GM12878 (cell line): ENCODE results near the gene SETBP1. TPM values are rescaled to one million over a fixed set of nuclear protein-coding genes. Genes with fewer than 3 reads are reported as not detected.

Experiments
- DPF2 ChIP-seq: fragments of 450-650 bp; IDR thresholded peaks from 2 replicates; pipeline ENCODE4 v1.6.1; 2017; ENCODE audit warnings: mild to moderate bottlenecking
- EGR1 ChIP-seq, 2 experiments: IDR thresholded peaks; 1 replicate in 1 of 2; 2 replicates in 1 of 2; pipeline ENCODE4 v1.6.1; 2011 to 2012; ENCODE audit warnings: low read depth in 2 of 2, low read length in 2 of 2, borderline replicate concordance in 1 of 2, mild to moderate bottlenecking in 1 of 2, moderate library complexity in 1 of 2
- GABPA ChIP-seq: IDR thresholded peaks from 2 replicates; pipeline ENCODE4 v1.6.1; 2014; ENCODE audit warnings: antibody characterized with exemption, low read depth, mild to moderate bottlenecking, inconsistent platforms
- IKZF1 ChIP-seq: fragments of 450-650 bp; conservative IDR thresholded peaks from 2 replicates; pipeline ENCODE4 v1.6.1; 2017; ENCODE audit warnings: antibody characterized with exemption, mild to moderate bottlenecking
- IKZF2 ChIP-seq, 2 experiments: fragments of 450-650 bp; IDR thresholded peaks; 2 replicates each; pipeline ENCODE4 v1.6.1; 2017; ENCODE audit warnings: mild to moderate bottlenecking in 2 of 2, moderate library complexity in 2 of 2
- JUND ChIP-seq: IDR thresholded peaks from 2 replicates; pipeline ENCODE4 v1.6.1; 2012; ENCODE audit warnings: low read depth, mild to moderate bottlenecking, low read length, improper control_type of control experiment, moderate library complexity
- MTA2 ChIP-seq: fragments of 450-650 bp; IDR thresholded peaks from 2 replicates; pipeline ENCODE4 v1.6.1; 2016; ENCODE audit warnings: low read depth, mild to moderate bottlenecking, moderate library complexity
- REST ChIP-seq: IDR thresholded peaks from 2 replicates; pipeline ENCODE4 v1.6.1; 2012; ENCODE audit warnings: mild to moderate bottlenecking, low read depth, low read length
- TAF1 ChIP-seq: IDR thresholded peaks from 2 replicates; pipeline ENCODE4 v1.6.1; 2011; ENCODE audit warnings: mild to moderate bottlenecking, low read depth, low read length, borderline replicate concordance
- TBL1XR1 ChIP-seq: IDR thresholded peaks from 2 replicates; pipeline ENCODE4 v1.6.1; 2012; ENCODE audit warnings: low read depth, low read length, improper control_type of control experiment
- ZNF687 ChIP-seq: fragments of 450-650 bp; IDR thresholded peaks from 2 replicates; pipeline ENCODE4 v1.6.1; 2017; ENCODE audit warnings: mild to moderate bottlenecking, moderate library complexity
- ZSCAN29 ChIP-seq: fragments of 450-650 bp; IDR thresholded peaks from 2 replicates; pipeline ENCODE4 v1.6.1; 2017; ENCODE audit warnings: mild to moderate bottlenecking, moderate library complexity
- polyA plus RNA-seq, 11 experiments: library from polyadenylated mRNA; depleted of rRNA in 4 of 11; unstranded in 6 of 11; stranded (reverse) in 5 of 11; fragments of >200 nt; fragmentation: Nextera tagmentation in 4 of 11; fragmentation: Illumina TruSeq in 1 of 11; extraction: Ambion mirVana in 4 of 11; extraction: Trizol in 1 of 11; gene quantifications; 1 replicate in 1 of 11; 2 replicates in 10 of 11; pipeline versions ENCODE4 v1.2.1 to v1.2.3, GENCODE V29; 2011 to 2016; ENCODE audit warnings: inconsistent platforms in 2 of 11, missing spikeins in 2 of 11, low read depth in 1 of 11
- total RNA-seq, 4 experiments: library from RNA; depleted of rRNA in 3 of 4; stranded (reverse); fragments of >200 nt in 3 of 4; fragmentation: Illumina TruSeq in 1 of 4; extraction: Trizol in 1 of 4; gene quantifications; 2 replicates each; pipeline versions ENCODE4 v1.2.1 to v1.2.3, GENCODE V29; 2013 to 2021

SETBP1 gene
- total and polyA plus RNA-seq, 10 of the 15 experiments (the other 5 are each of a cell fraction or from before 2014, with no cell fraction given): 0.99 to 29.7 (median 8.3) TPM

GRCh38 chr18:45110577-45111501 is 430.2 kb downstream of the SETBP1 start (continued):
- no peak for TF ChIP-seq IKZF2 (IDR thresholded peaks at IDR 0.05)
- TF ChIP-seq IKZF1: no peak
- TF ChIP-seq REST: no peak
- no peak for TF ChIP-seq ZSCAN29
- TF ChIP-seq DPF2: no peak
- TF ChIP-seq ZNF687: no peak
- TF ChIP-seq EGR1 (IDR thresholded peaks at IDR 0.05; ENCODE audit: borderline replicate concordance in 1 of 2, low read depth in 2 of 2, low read length in 2 of 2): no peak
- no peak for TF ChIP-seq TAF1
- TF ChIP-seq JUND: no peak
- TF ChIP-seq MTA2: no peak
- no peak for TF ChIP-seq TBL1XR1
- no peak for TF ChIP-seq GABPA
